Stomach (tissue), 4 donors: Measurements from ENCODE around the gene MANBA.

ENCODE experiments used
- EP300 ChIP-seq: sonication (generic); formaldehyde crosslinking; IDR thresholded peaks from one replicate; pipeline ENCODE4 v1.6.1; 2017; ENCODE audit warnings: antibody characterized with exemption
- POLR2AphosphoS5 ChIP-seq, 3 donors: sonication (generic); formaldehyde crosslinking; IDR thresholded peaks; one replicate each; pipeline ENCODE4 v1.6.1; 2016; ENCODE audit warnings: antibody characterized with exemption in 3 of 3
- TF ChIP-seq, protein P1 (sequence below), 7 experiments: fragments of 450-650 bp in 4 of 7; fragments of 200-600 bp in 3 of 7; sonication (generic) in 3 of 7; IDR thresholded peaks; one replicate each; pipeline ENCODE4 v1.5.1; 2016 to 2019; ENCODE audit warnings: antibody characterized with exemption in 7 of 7, control low read depth in 2 of 7, mild to moderate bottlenecking in 1 of 7

DNA sequence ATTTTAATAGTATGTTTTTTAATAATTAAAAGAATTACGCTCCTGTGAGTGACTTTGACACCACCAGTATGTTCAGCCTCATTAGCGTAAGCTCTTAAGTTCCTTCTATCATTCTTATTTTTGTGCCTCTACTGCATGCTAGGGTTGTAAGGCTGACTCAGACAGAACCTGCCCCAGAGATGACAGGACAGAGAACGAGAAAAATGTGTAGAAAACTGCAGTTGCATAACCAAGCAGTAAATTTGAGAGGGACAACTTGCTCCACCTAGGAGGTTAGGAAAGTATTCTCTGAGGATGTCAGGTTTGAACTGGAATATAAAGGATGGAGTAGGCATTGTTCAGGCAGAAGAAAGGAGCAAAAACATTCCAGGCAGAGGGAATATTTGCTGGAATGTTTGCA lies 160.9 kb downstream of the MANBA start:
- TF ChIP-seq POLR2AphosphoS5 (IDR thresholded peaks at IDR 0.05): no peak
- TF ChIP-seq, protein P1, sequence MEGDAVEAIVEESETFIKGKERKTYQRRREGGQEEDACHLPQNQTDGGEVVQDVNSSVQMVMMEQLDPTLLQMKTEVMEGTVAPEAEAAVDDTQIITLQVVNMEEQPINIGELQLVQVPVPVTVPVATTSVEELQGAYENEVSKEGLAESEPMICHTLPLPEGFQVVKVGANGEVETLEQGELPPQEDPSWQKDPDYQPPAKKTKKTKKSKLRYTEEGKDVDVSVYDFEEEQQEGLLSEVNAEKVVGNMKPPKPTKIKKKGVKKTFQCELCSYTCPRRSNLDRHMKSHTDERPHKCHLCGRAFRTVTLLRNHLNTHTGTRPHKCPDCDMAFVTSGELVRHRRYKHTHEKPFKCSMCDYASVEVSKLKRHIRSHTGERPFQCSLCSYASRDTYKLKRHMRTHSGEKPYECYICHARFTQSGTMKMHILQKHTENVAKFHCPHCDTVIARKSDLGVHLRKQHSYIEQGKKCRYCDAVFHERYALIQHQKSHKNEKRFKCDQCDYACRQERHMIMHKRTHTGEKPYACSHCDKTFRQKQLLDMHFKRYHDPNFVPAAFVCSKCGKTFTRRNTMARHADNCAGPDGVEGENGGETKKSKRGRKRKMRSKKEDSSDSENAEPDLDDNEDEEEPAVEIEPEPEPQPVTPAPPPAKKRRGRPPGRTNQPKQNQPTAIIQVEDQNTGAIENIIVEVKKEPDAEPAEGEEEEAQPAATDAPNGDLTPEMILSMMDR (IDR thresholded peaks at IDR 0.05): no peak
- no peak for TF ChIP-seq EP300
